ENCODE data around the gene FOXP1. TPM values are rescaled to one million over a fixed set of nuclear protein-coding genes. Genes with fewer than 3 reads are reported as not detected.
A peak's percentile ranks its signal among the peaks of the same experiment; 100 is the strongest.
"Not testable (repeated sequence)": the region's sequence is repeated elsewhere in the genome, so short reads cannot be mapped to it uniquely, and the experiment has no call there.

The FOXP1 gene
- total RNA-seq, 1 donor from 2014 or later = 41.2 TPM

DNA sequence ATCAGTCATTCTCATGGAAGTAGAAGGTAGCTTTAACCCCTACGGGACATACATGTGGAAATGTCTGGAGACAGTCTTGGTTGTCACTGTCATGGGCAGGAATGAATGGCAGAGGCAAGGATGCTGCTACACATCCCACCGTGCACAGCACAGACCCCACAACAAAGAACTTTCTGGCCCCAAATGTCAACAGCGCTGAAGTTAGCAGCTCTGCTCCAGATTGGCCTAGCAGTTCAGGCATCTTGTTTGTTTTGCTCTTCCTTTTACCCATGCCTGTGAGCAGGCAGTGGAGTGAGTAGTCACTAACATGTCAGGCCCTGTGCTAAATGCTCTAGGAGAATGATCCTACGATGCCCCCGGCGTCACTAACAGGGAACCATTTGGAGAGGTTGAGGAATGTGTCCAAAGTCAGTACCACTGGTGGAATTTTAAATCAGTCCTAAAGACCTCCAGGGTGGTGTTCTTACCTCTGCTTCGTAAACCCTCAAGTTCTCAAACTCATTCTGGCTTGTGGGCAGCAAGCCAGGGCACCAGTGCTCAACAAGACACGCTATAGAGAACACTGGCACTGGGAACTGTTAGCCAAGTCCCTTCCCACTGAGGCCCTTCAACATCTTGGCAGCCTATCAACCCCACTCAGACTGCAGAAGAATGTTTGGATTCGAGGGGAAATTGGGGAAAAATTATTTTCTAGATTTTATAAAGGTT is 142.2 kb downstream of the FOXP1 start:
- H3K36me3 ChIP-seq = no peaks in the 10 kb centered on the region
- no peaks in the 10 kb centered on the region for H3K9me3 ChIP-seq (replicated peaks)
- TF ChIP-seq CTCF (IDR thresholded peaks at IDR 0.05; ENCODE audit: borderline replicate concordance) = no peak
- H3K27ac ChIP-seq (replicated peaks) = no peak overlapping the region
- H3K4me1 ChIP-seq = peaks cover 65% of the 10 kb centered on the region
- peak; percentile 36 for DNase-seq
- no peaks in the 10 kb centered on the region for H3K27me3 ChIP-seq (ENCODE audit: low read depth)
- H3K4me3 ChIP-seq = no peak overlapping the region
- intact Hi-C loops (cut with micrococcal nuclease) = no loop called here

DNA sequence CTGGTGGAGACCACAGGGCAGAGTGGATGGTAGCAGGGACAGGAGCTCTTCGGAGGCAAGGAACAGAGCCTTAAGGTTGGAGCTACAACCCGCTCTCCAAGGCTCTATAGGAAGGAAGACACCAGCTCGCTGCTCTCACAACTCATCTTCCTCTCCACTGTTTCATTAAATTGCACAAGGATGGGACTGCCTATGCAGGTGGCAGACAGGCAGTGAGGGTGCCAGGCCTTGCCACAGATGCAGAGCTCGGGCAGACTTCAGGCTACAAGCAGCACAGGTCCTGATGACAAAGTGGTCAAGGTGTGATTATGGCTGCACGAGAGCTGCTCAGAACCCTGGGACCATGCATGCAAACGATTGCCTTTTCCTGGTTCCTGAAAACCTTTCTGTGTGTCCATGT is 144.6 kb downstream of the FOXP1 start:
- Histone ChIP-seq H3K36me3 (no peaks in the 10 kb centered on the region), H3K4me1 (peaks cover 55% of the 10 kb centered on the region), H3K9me3 (replicated peaks) (no peaks in the 10 kb centered on the region), H3K27ac (replicated peaks) (no peak overlapping the region), H3K4me3 (no peak overlapping the region), H3K27me3 (ENCODE audit: low read depth) (no peaks in the 10 kb centered on the region)
- no peak for DNase-seq
- intact Hi-C loops (cut with micrococcal nuclease) = no loop called here
- TF ChIP-seq CTCF (IDR thresholded peaks at IDR 0.05; ENCODE audit: borderline replicate concordance) = no peak

DNA sequence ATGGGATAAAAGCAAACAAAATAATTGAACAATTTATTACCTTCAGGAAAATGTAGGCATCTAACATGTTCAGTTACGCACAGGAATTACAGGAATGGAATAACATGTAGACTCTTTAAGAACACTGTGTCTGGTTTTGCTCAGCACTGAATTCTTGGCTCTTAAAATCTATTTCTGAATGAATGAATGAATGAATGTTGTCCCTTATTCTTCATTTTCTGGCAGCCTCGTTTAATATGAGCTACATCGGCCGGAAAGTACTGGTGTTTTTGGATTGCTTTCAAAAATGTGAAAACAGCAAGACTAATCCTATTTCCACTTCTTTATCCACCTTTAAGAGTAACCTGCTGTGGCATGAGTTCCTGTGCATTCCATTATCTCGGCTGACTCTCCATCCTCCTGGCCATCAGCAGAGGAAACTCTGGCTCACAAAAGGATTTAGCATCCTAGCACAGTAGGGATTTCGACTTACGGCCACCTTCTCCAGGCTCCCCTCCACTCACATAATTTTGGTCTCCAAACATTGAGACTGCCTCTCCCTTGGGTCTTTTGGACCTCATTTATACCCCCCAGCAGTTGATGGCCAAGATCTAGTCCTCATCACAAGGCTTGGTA is 145.3 kb downstream of the FOXP1 start:
- DNase-seq = no peak
- Histone ChIP-seq H3K9me3 (replicated peaks) (no peaks in the 10 kb centered on the region), H3K27me3 (ENCODE audit: low read depth) (no peaks in the 10 kb centered on the region), H3K36me3 (no peaks in the 10 kb centered on the region), H3K4me1 (peaks cover 56% of the 10 kb centered on the region), H3K4me3 (no peak overlapping the region), H3K27ac (replicated peaks) (no peak overlapping the region)
- intact Hi-C loops (cut with micrococcal nuclease) = no loop called here
- no peak for TF ChIP-seq CTCF (IDR thresholded peaks at IDR 0.05; ENCODE audit: borderline replicate concordance)

- Histone ChIP-seq H3K36me3 (no peaks in the 10 kb centered on the region), H3K27ac (replicated peaks) (no peak overlapping the region), H3K4me1 (peaks cover 57% of the 10 kb centered on the region), H3K4me3 (no peak overlapping the region), H3K27me3 (ENCODE audit: low read depth) (no peaks in the 10 kb centered on the region), H3K9me3 (replicated peaks) (no peaks in the 10 kb centered on the region)
- DNase-seq = no peak
- intact Hi-C loops (cut with micrococcal nuclease) = no loop called here
- TF ChIP-seq CTCF (IDR thresholded peaks at IDR 0.05; ENCODE audit: borderline replicate concordance) = no peak
Observed at GRCh38 chr3:71436337-71436736, 147.2 kb downstream of the FOXP1 start.

DNA sequence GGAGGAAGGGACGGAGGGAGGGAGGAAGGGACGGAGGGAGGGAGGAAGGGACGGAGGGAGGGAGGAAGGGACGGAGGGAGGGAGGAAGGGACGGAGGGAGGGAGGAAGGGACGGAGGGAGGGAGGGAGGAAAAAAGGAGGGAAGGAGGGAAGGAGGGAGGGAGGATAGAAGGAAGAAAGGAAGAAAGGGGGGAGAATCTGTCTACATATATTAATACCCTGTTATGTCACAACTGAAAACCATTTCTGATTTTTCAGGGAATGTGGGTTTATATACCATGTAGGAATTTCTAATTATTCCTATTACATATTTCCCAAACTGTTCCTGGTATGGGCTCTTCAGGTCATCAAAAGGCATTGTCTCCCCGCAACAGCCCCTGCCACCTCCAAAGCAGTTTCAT is 147.7 kb downstream of the FOXP1 start:
- H3K27me3 ChIP-seq (ENCODE audit: low read depth); H3K36me3 ChIP-seq; DNase-seq; H3K4me3 ChIP-seq; intact Hi-C loops (cut with micrococcal nuclease); H3K27ac ChIP-seq (replicated peaks); H3K9me3 ChIP-seq (replicated peaks): not testable (repeated sequence)
- peaks cover 52% of the 10 kb centered on the region for H3K4me1 ChIP-seq

DNA sequence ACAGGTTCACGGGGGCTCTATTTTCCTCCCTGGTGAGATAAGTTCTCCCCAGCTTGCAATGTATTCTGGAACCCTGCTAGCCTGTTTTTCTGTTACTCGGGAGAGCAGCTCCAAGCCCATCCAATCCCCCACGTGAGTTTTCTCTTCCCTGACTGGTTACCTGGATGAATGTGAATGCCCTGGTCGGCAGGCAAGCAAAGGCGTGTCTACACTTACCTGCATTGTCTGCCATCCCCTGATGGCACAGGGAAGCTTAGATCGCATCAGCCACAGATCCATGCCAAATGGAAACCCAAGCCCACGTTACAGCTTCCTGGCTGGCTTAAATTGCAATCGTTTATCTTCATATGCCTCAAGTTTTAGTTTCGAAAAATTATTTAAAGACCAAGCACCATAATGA is 149.9 kb downstream of the FOXP1 start:
- Histone ChIP-seq H3K36me3 (no peaks in the 10 kb centered on the region), H3K27me3 (ENCODE audit: low read depth) (no peaks in the 10 kb centered on the region), H3K27ac (replicated peaks) (peak overlapping the region; percentile 77), H3K9me3 (replicated peaks) (no peaks in the 10 kb centered on the region), H3K4me3 (no peak overlapping the region), H3K4me1 (peaks cover 58% of the 10 kb centered on the region)
- DNase-seq = no peak
- no peak for TF ChIP-seq CTCF (IDR thresholded peaks at IDR 0.05; ENCODE audit: borderline replicate concordance)
- intact Hi-C loops (cut with micrococcal nuclease) = no loop called here
